Spleen (tissue), 7 donors: ENCODE data around the gene FBXO31.

Source experiments
- CTCF ChIP-seq, 11 experiments: fragments of 200-600 bp in 7 of 11; fragments of 450-650 bp in 4 of 11; sonication (generic) in 4 of 11; IDR thresholded peaks in 8 of 11; conservative IDR thresholded peaks in 3 of 11; 1 replicate in 7 of 11; 2 replicates in 4 of 11; pipeline versions ENCODE4 v1.4.0 to v1.8.0; 2016 to 2021; ENCODE audit warnings: antibody characterized with exemption in 11 of 11, inconsistent platforms in 4 of 11, mild to moderate bottlenecking in 1 of 11
- POLR2AphosphoS5 ChIP-seq, 3 donors: sonication (generic); formaldehyde crosslinking; IDR thresholded peaks; one replicate each; pipeline ENCODE4 v1.5.1; 2017; ENCODE audit warnings: antibody characterized with exemption in 3 of 3
- donor health status: DM: no; HTN: no; CAD: no; lungs with moderate emphysema.
- donor health status: DM: no; HTN: no; CAD: no.
- donor health status: DM: no; HTN: no; CAD: no.

GRCh38 chr16:87404764-87405625 lies 21.4 kb upstream of the FBXO31 start:
- TF ChIP-seq CTCF (IDR thresholded peaks at IDR 0.05 in 8 of 11, conservative IDR thresholded peaks at IDR 0.05 in 3 of 11) (no peak), POLR2AphosphoS5 (IDR thresholded peaks at IDR 0.05) (peak; percentile 13 to 41 (median 15))
